H1 (cell line): ENCODE results near the gene SMARCA5. TPM values are rescaled to one million over a fixed set of nuclear protein-coding genes. Genes with fewer than 3 reads are reported as not detected.

Experiments
- CEBPB ChIP-seq: IDR thresholded peaks from 2 replicates; pipeline ENCODE4 v1.6.1; 2012; ENCODE audit warnings: low read depth, low read length
- HDAC2 ChIP-seq, 2 experiments: fragments of 300-600 bp in 1 of 2; sonication (generic) in 1 of 2; IDR thresholded peaks; 2 replicates each; pipeline ENCODE4 v1.6.1; 2011 to 2012; ENCODE audit warnings: low read depth in 2 of 2, low read length in 2 of 2, mild to moderate bottlenecking in 2 of 2, moderate library complexity in 2 of 2, borderline replicate concordance in 1 of 2, inconsistent platforms in 1 of 2
- RNF2 ChIP-seq: fragments of 200-900, 300-1000 bp; sonication (generic); IDR thresholded peaks from 2 replicates; pipeline ENCODE4 v1.7.1; 2016; ENCODE audit warnings: borderline replicate concordance, low read depth, mild to moderate bottlenecking, antibody characterized with exemption, low read length; ENCODE audit not compliant: poor library complexity, severe bottlenecking; ENCODE audit errors: missing control alignments
- polyA plus RNA-seq, 7 experiments: library from polyadenylated mRNA; depleted of rRNA in 3 of 7; stranded (reverse) in 5 of 7; unstranded in 2 of 7; fragments of >200 nt in 5 of 7; fragments of 200-250 nt in 2 of 7; gene quantifications; 1 replicate in 5 of 7; 2 replicates in 1 of 7; 4 replicates in 1 of 7; pipeline versions ENCODE4 v1.2.1 to v1.2.3, GENCODE V29; 2011 to 2013; ENCODE audit warnings: missing spikeins in 2 of 7, mixed read lengths in 2 of 7
- total RNA-seq: library from RNA; stranded (reverse); fragmentation: NEBNext Ultra II Directional; extraction: Animal tissue kit (Norgen Biotek cat#: 25700); gene quantifications from 2 replicates; pipeline ENCODE4 v1.2.1, GENCODE V29; 2021

SMARCA5 gene
- total and polyA plus RNA-seq, 2 of the 8 experiments (the other 6 are each of a cell fraction or from before 2014, with no cell fraction given), result 13.9 to 112 TPM

DNA sequence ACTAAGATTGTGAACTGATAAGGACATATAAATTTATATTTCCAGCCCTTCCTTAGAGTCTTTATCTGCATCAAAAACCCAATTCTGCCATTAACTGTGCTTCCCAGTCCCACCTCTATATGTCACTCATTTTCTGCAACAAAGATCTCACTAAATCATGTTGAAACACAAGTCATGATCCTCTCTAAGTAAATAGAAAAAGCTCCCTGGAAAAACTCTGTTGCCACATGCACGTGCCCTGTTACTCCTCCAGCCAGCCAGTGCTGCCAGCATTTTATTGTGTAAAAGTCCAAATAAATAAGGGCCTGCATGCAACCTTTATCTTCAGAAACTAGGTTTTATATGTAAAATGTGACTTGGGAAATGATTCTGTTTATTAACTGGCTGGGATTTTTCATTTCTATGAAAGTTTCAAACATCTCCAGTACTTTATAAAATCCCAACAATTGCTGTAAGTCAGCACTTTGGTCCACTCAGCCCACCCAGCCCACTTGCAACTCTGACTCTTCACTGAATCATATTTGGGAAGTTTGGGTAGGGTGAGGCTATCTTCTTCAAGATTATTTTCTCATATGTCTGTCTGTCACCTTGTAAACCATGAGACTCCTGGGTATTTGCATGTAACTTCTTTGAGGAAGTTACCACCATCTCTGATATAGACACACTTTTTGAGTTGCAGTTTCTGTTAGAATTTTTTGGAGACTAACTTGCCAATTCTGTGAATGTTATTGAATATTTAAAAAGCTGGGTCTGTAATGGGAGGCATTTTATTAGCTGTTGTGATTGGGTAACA is 40.0 kb upstream of the SMARCA5 start (continued):
- TF ChIP-seq RNF2 (no peak), HDAC2 (IDR thresholded peaks at IDR 0.05; ENCODE audit: borderline replicate concordance in 1 of 2, low read depth in 2 of 2, low read length in 2 of 2) (no peak), CEBPB (no peak)
